ENCODE data around the gene TMEM222. TPM values are rescaled to one million over a fixed set of nuclear protein-coding genes. Genes with fewer than 3 reads are reported as not detected.
A peak's percentile ranks its signal among the peaks of the same experiment; 100 is the strongest.

Gene TMEM222
- total RNA-seq, 1 donor from 2014 or later = 19.4 TPM

- H3K27ac ChIP-seq (replicated peaks) = no peak overlapping the region
- H3K36me3 ChIP-seq = no peaks in the 10 kb centered on the region
- DNase-seq = no peak
- H3K4me3 ChIP-seq = no peak overlapping the region
- no peaks in the 10 kb centered on the region for H3K27me3 ChIP-seq (ENCODE audit: low read depth)
- intact Hi-C loops (cut with micrococcal nuclease) = no loop called here
- H3K4me1 ChIP-seq = peaks cover 22% of the 10 kb centered on the region
- no peaks in the 10 kb centered on the region for H3K9me3 ChIP-seq (replicated peaks)
- no peak for TF ChIP-seq CTCF (IDR thresholded peaks at IDR 0.05; ENCODE audit: borderline replicate concordance)
Observed at GRCh38 chr1:27318596-27318995, 3.4 kb upstream of the TMEM222 start.

- no peak for TF ChIP-seq CTCF (IDR thresholded peaks at IDR 0.05; ENCODE audit: borderline replicate concordance)
- Histone ChIP-seq H3K27me3 (ENCODE audit: low read depth) (no peaks in the 10 kb centered on the region), H3K36me3 (peaks cover 22% of the 10 kb centered on the region), H3K4me1 (peaks cover 60% of the 10 kb centered on the region), H3K4me3 (peak overlapping the region; percentile 82), H3K9me3 (replicated peaks) (no peaks in the 10 kb centered on the region), H3K27ac (replicated peaks) (peak overlapping the region; percentile 91)
- DNase-seq = no peak
- intact Hi-C loops (cut with micrococcal nuclease) = no loop called here
Observed at GRCh38 chr1:27322569-27323240, 742 bp downstream of the TMEM222 start.

- H3K36me3 ChIP-seq = peaks cover 26% of the 10 kb centered on the region
- DNase-seq = no peak
Observed at GRCh38 chr1:27325286-27325685, 3.3 kb downstream of the TMEM222 start.

GRCh38 chr1:27327964-27328363 lies 6.0 kb downstream of the TMEM222 start:
- Histone ChIP-seq H3K27ac (replicated peaks) (peak overlapping the region; percentile 63), H3K36me3 (peaks cover 45% of the 10 kb centered on the region), H3K4me1 (peaks cover 78% of the 10 kb centered on the region), H3K9me3 (replicated peaks) (no peaks in the 10 kb centered on the region), H3K27me3 (ENCODE audit: low read depth) (no peaks in the 10 kb centered on the region), H3K4me3 (no peak overlapping the region)
- no peak for DNase-seq
- TF ChIP-seq CTCF (IDR thresholded peaks at IDR 0.05; ENCODE audit: borderline replicate concordance) = no peak
- intact Hi-C loops (cut with micrococcal nuclease) = no loop called here

More at GRCh38 chr1:27325286-27325685, 3.3 kb downstream of the TMEM222 start:
- intact Hi-C loops (cut with micrococcal nuclease) = no loop called here
- no peak for TF ChIP-seq CTCF (IDR thresholded peaks at IDR 0.05; ENCODE audit: borderline replicate concordance)
- no peak overlapping the region for H3K4me3 ChIP-seq
- H3K4me1 ChIP-seq = peaks cover 76% of the 10 kb centered on the region
- peak overlapping the region; percentile 63 for H3K27ac ChIP-seq (replicated peaks)
- H3K27me3 ChIP-seq (ENCODE audit: low read depth) = no peaks in the 10 kb centered on the region
- H3K9me3 ChIP-seq (replicated peaks) = no peaks in the 10 kb centered on the region

- Histone ChIP-seq H3K27ac (replicated peaks) (peak overlapping the region; percentile 68), H3K4me1 (peaks cover 54% of the 10 kb centered on the region), H3K9me3 (replicated peaks) (no peaks in the 10 kb centered on the region), H3K4me3 (no peak overlapping the region), H3K27me3 (ENCODE audit: low read depth) (no peaks in the 10 kb centered on the region), H3K36me3 (peaks cover 57% of the 10 kb centered on the region)
- no peak for TF ChIP-seq CTCF (IDR thresholded peaks at IDR 0.05; ENCODE audit: borderline replicate concordance)
- intact Hi-C loops (cut with micrococcal nuclease) = no loop called here
- DNase-seq = no peak
Observed at GRCh38 chr1:27330786-27331185, 8.8 kb downstream of the TMEM222 start.

Measured in left ventricle myocardium inferior (tissue), 1 donor.